Esophagus squamous epithelium (tissue), 4 donors: Measurements from ENCODE around the gene ZNF736.

Experiments used
- POLR2A ChIP-seq, 4 donors: fragments of 450-650 bp; IDR thresholded peaks; one replicate each; pipeline ENCODE4 v1.6.1; 2017; ENCODE audit warnings: antibody characterized with exemption in 4 of 4, mild to moderate bottlenecking in 4 of 4, moderate library complexity in 3 of 4
- TF ChIP-seq, protein P1 (sequence below), 6 experiments: fragments of 450-650 bp in 4 of 6; fragments of 200-600 bp in 2 of 6; sonication (generic) in 2 of 6; IDR thresholded peaks; one replicate each; pipeline ENCODE4 v1.5.1; 2016 to 2019; ENCODE audit warnings: antibody characterized with exemption in 6 of 6, mild to moderate bottlenecking in 4 of 6, moderate library complexity in 4 of 6

DNA sequence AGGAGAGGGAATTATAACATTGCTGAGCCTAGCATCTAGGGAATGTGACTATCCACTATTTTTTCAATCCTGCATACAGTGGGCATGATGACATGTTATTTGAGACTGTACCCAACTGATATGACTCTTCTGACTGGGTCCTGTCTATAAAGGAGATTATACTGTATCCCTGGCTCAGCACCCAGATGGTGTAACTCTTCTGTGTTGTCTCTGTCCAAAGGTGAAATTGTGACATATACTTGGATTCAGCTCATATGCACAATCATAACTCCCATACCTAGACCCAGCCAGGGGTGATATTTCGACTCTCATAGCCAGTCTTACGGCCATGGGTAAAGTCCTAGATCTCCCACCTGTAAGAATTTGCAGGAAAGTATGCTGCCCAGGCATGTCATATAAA, 59.3 kb downstream of the ZNF736 start:
- TF ChIP-seq, protein P1, sequence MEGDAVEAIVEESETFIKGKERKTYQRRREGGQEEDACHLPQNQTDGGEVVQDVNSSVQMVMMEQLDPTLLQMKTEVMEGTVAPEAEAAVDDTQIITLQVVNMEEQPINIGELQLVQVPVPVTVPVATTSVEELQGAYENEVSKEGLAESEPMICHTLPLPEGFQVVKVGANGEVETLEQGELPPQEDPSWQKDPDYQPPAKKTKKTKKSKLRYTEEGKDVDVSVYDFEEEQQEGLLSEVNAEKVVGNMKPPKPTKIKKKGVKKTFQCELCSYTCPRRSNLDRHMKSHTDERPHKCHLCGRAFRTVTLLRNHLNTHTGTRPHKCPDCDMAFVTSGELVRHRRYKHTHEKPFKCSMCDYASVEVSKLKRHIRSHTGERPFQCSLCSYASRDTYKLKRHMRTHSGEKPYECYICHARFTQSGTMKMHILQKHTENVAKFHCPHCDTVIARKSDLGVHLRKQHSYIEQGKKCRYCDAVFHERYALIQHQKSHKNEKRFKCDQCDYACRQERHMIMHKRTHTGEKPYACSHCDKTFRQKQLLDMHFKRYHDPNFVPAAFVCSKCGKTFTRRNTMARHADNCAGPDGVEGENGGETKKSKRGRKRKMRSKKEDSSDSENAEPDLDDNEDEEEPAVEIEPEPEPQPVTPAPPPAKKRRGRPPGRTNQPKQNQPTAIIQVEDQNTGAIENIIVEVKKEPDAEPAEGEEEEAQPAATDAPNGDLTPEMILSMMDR (IDR thresholded peaks at IDR 0.05) = no peak
- no peak for TF ChIP-seq POLR2A (IDR thresholded peaks at IDR 0.05)
